Sciatic nerve (tissue), 2 donors: ENCODE measurements around the gene TBC1D9. TPM values are rescaled to one million over a fixed set of nuclear protein-coding genes. Genes with fewer than 3 reads are reported as not detected.

Experiments
- ATAC-seq: fragments of 200-7000 bp; cut with Tn5 transposase; one replicate; pipeline ENCODE4 v1.9.1; 2020; ENCODE audit warnings: mild to moderate bottlenecking, moderate library complexity
- DNase-seq: peaks from one replicate; pipeline ENCODE4 v3.0.0-alpha.2; 2020; ENCODE audit warnings: low spot score
- intact Hi-C: fragments of 100-400 bp; cut with DNase I; formaldehyde crosslinking; loops from one replicate; pipeline ENCODE4 v1.14.2; 2022
- total RNA-seq: library from RNA; stranded (reverse); fragmentation: NEBNext Ultra II Directional; extraction: Animal tissue kit (Norgen Biotek cat#: 25700); gene quantifications from one replicate; pipeline ENCODE4 v1.2.1, GENCODE V29; 2021
- donor health status: DM: no; HTN: no; CAD: no.
- donor health status: DM: no; HTN: no; CAD: no.

Gene TBC1D9
- total RNA-seq, 1 donor from 2014 or later, result 27.2 TPM

DNA sequence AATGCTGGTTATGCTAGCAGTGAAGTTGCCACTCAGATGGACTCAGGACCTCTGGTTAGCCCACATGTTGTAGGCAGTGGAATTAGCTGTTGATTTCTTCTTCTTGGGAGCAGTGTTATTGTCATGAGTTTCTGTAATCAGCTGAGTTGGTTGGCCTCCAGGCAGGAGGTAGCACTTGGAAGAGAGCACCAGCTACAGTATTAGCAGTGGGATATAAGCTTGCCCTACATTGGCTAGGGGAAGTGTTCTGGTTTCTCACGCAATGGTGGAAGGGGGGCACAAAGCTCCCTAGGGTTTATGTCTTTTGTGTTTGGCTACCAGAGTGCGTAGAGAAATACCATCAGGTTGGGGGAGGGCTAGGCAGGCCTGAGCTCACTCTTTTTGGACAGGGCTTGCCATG, 153.5 kb downstream of the TBC1D9 start:
- intact Hi-C loops, result no loop called here
- DNase-seq (no peak), ATAC-seq (no peak)

- ATAC-seq (no peak), DNase-seq (no peak)
- intact Hi-C loops, result no loop called here
Observed at GRCh38 chr4:140600408-140600807, 155.8 kb downstream of the TBC1D9 start.

DNA sequence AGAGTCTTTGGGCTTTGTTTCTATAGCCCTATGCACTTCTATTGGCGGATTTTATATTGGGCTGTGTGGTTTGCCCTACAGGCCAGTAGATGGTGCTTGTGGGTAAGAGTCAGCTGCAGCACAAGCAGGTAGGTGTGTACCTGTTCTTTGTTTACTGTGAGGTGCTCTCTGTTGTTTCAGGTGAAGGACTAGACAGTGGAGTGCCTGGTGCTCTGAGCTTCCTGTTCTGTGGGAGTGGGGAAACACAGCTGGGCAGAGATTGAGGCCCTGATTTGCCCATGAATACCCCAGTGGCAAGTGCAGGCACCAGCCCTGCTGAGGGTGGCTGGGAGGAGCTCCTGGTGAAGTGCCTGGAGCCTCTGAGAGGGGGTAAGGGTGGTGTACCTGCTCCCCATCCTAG, 161.1 kb downstream of the TBC1D9 start:
- DNase-seq, result no peak
- intact Hi-C loops, result no loop called here
- ATAC-seq, result no peak

GRCh38 chr4:140584439-140584838, 171.7 kb downstream of the TBC1D9 start:
- DNase-seq (no peak), ATAC-seq (no peak)
- intact Hi-C loops, result no loop called here

GRCh38 chr4:140581078-140581477, 175.1 kb downstream of the TBC1D9 start:
- no peak for ATAC-seq
- intact Hi-C loops, result no loop called here
- DNase-seq, result no peak

DNA sequence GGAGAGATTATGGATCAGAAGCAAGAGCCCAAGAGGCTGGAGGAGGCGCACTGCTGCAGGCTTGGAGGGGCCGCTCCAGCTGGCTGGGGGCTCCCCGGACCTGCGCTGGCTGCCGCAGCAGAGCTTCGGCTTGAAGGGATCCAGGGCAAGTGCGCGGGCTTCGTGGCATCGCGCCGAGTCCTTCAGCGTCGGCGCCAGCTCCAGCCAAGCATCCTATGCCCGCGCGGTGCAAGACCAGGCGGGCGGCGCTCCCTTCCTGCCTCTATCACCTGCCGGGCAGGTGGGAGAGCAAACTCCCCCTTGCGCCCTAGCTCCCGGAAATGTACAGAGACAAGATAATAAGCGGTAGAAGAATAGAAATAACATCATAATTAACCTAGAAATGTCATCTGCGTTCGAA, 176.9 kb downstream of the TBC1D9 start:
- DNase-seq (no peak), ATAC-seq (no peak)
- intact Hi-C loops, result no loop called here

DNA sequence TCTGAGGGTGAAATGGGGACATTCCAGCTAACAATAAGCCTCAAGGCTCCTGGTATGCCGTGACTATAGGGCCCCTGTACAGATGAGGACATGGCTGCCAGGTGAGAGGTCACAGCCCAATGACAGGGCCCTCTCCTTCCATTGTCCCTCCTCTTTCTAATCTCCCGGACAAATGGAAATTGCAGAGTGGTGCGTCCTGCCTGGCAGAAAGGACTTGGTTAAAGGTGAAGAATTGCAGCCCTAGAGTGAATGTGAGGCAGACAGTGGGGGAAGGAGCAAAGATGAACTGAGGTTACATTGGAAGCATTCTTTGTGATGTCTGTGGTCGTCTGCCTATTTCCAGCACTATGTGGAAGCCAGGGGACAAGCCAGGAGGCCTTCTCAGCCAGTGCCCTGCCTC, 180.7 kb downstream of the TBC1D9 start:
- no peak for DNase-seq
- intact Hi-C loops, result no loop called here
- no peak for ATAC-seq

DNA sequence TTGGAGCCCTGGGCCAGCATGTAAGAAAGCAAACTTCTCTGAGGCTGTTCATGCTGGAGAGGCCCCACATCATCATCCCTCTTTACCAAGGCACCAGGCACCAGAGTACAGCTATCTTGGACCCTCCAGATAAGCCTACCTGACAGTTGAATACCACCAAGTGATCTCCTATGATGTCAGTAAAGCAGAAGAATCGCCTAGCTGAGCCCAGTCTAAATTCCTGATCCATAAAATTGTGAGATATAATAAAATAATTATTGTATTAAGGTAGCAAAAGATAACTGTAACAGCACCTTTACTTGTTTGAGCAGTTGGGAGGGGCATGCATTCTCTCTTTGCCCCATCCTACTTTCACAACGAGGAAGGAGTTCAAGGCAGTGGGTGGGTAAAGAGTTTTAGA, 184.6 kb downstream of the TBC1D9 start:
- intact Hi-C loops, result no loop called here
- DNase-seq (no peak), ATAC-seq (no peak)

Other genes starting within 250 kb of the TBC1D9 start
- gene ELMOD2, start 232.2 kb downstream of the TBC1D9 start, total RNA-seq, result 35.8 TPM
- gene UCP1, start 187.4 kb downstream of the TBC1D9 start, total RNA-seq, result not detected